Endothelial cell of umbilical vein (primary cell): ENCODE data around the gene PINK1. TPM values are rescaled to one million over a fixed set of nuclear protein-coding genes. Genes with fewer than 3 reads are reported as not detected.

Source experiments
- BruUV-seq: library from RNA; stranded (reverse); fragments of 400-500 nt; replicated peaks from 2 replicates; lab custom pipeline; 2021; lab: Mats Ljungman, UMichigan
- CTCF ChIA-PET: fragments of 300-600, 350-600 bp; sonication (Branson Sonifier 250); formaldehyde crosslinking; loops from one replicate; lab custom pipeline; 2021; ENCODE audit warnings: antibody characterized with exemption, inconsistent platforms; lab: Charles Lee
- POLR2A ChIA-PET: fragments of 300-600, 350-600 bp; sonication (Branson Sonifier 250); formaldehyde crosslinking; loops from one replicate; lab custom pipeline; 2021; ENCODE audit warnings: antibody characterized with exemption, inconsistent platforms; lab: Charles Lee
- DNase-seq: peaks from one replicate; pipeline ENCODE4 v3.0.0-alpha.2; 2011; ENCODE audit warnings: low read depth, low spot score
- FAIRE-seq: peaks from 2 replicates; lab custom pipeline; 2011; peaks lifted over from hg19 to GRCh38; lab: Jason Lieb, UNC
- H2AFZ ChIP-seq: 2 replicates; pipeline ENCODE4 v1.6.0; 2012; ENCODE audit warnings: low read depth, low read length, control low read depth, inconsistent platforms
- H3K27ac ChIP-seq: 2 replicates; pipeline ENCODE4 v1.5.1; 2011; ENCODE audit warnings: low read depth, mild to moderate bottlenecking, control low read depth, low read length, moderate library complexity; ENCODE audit not compliant: insufficient read depth
- H3K27me3 ChIP-seq, 2 experiments: 2 replicates each; pipeline versions ENCODE4 v1.6.0 to v1.6.1; 2011; ENCODE audit warnings: low read length in 2 of 2, mixed read lengths in 1 of 2; ENCODE audit not compliant: control insufficient read depth in 2 of 2, insufficient read depth in 2 of 2
- H3K36me3 ChIP-seq, 2 experiments: 2 replicates in 1 of 2; 3 replicates in 1 of 2; pipeline ENCODE4 v1.5.1; 2011; ENCODE audit warnings: low read length in 2 of 2, mild to moderate bottlenecking in 1 of 2, moderate library complexity in 1 of 2; ENCODE audit not compliant: control insufficient read depth in 2 of 2, insufficient read depth in 2 of 2; ENCODE audit errors: extremely low read depth in 1 of 2
- H3K4me1 ChIP-seq: 3 replicates; pipeline ENCODE4 v1.5.1; 2011; ENCODE audit warnings: mild to moderate bottlenecking, low read length; ENCODE audit not compliant: control insufficient read depth, insufficient read depth; ENCODE audit errors: extremely low read depth
- H3K4me2 ChIP-seq: 2 replicates; pipeline ENCODE4 v1.6.1; 2011; ENCODE audit warnings: low read length, control low read depth, mixed read lengths; ENCODE audit not compliant: insufficient read depth
- H3K4me3 ChIP-seq, 3 experiments: fragments of 200-600 bp in 1 of 3; sonication (generic), shearing (Covaris generic) in 1 of 3; replicated peaks in 1 of 3; 2 replicates each; pipeline ENCODE4 v1.5.1; 2011 to 2016; ENCODE audit warnings: control low read depth in 3 of 3, low read length in 3 of 3, mild to moderate bottlenecking in 2 of 3, inconsistent platforms in 1 of 3, low read depth in 1 of 3, moderate library complexity in 1 of 3; ENCODE audit not compliant: insufficient read depth in 1 of 3
- H3K79me2 ChIP-seq: 2 replicates; pipeline ENCODE4 v1.6.0; 2012; ENCODE audit warnings: low read length, inconsistent platforms; ENCODE audit not compliant: control insufficient read depth, insufficient read depth
- H3K9ac ChIP-seq: replicated peaks from 2 replicates; pipeline ENCODE3; 2011; ENCODE audit warnings: low read length, control low read depth; ENCODE audit not compliant: insufficient read depth; ENCODE audit errors: extremely low read depth
- H3K9me1 ChIP-seq: replicated peaks from 3 replicates; pipeline ENCODE4 v1.6.0; 2011; ENCODE audit warnings: mild to moderate bottlenecking, low read length; ENCODE audit not compliant: control insufficient read depth, insufficient read depth; ENCODE audit errors: extremely low read depth
- H3K9me3 ChIP-seq: replicated peaks from 2 replicates; pipeline ENCODE4 v1.5.1; 2012; ENCODE audit warnings: low read length, inconsistent platforms; ENCODE audit not compliant: control insufficient read depth, insufficient read depth
- H4K20me1 ChIP-seq: replicated peaks from 2 replicates; pipeline ENCODE3; 2011; ENCODE audit warnings: mild to moderate bottlenecking, low read length; ENCODE audit not compliant: control insufficient read depth, insufficient read depth; ENCODE audit errors: extremely low read depth
- EZH2 ChIP-seq: IDR thresholded peaks from 2 replicates; pipeline ENCODE4 v1.6.1; 2012; ENCODE audit warnings: borderline replicate concordance, low read depth, mild to moderate bottlenecking, moderate library complexity, low read length, inconsistent platforms; ENCODE audit not compliant: severe bottlenecking
- FOS ChIP-seq: IDR thresholded peaks from 2 replicates; pipeline ENCODE4 v1.6.1; 2011; ENCODE audit warnings: mild to moderate bottlenecking, low read length, moderate library complexity, borderline replicate concordance; ENCODE audit not compliant: insufficient read depth
- GATA2 ChIP-seq: IDR thresholded peaks from 2 replicates; pipeline ENCODE4 v1.7.0; 2011; ENCODE audit warnings: low read depth, mild to moderate bottlenecking, moderate library complexity, mixed read lengths, low read length; ENCODE audit not compliant: insufficient read length, insufficient read depth
- JUN ChIP-seq: IDR thresholded peaks from 2 replicates; pipeline ENCODE4 v1.6.1; 2011; ENCODE audit warnings: borderline replicate concordance, low read depth; ENCODE audit not compliant: insufficient read length, insufficient read depth
- MAX ChIP-seq: IDR thresholded peaks from 2 replicates; pipeline ENCODE4 v1.6.1; 2011; ENCODE audit not compliant: insufficient read depth, insufficient read length
- MYC ChIP-seq: IDR thresholded peaks from one replicate; pipeline ENCODE4 v1.6.1; 2011; ENCODE audit warnings: mild to moderate bottlenecking, low read depth, low read length
- POLR2A ChIP-seq: IDR thresholded peaks from 2 replicates; pipeline ENCODE4 v1.6.1; 2012; ENCODE audit warnings: low read depth, mild to moderate bottlenecking, control low read depth, low read length
- POLR2AphosphoS5 ChIP-seq: IDR thresholded peaks from 2 replicates; pipeline ENCODE4 v1.6.1; 2012; ENCODE audit warnings: low read depth, mild to moderate bottlenecking, control low read depth, low read length, moderate library complexity; ENCODE audit not compliant: insufficient read depth
- dilution Hi-C: fragments of 300-500 bp; cut with MboI; formaldehyde crosslinking; loops from one replicate; pipeline ENCODE4 v1.15.0; 2019; ENCODE audit warnings: low sequenced_read_pairs; ENCODE audit not compliant: extremely low pct_ligation_motif_present
- intact Hi-C: fragments of 100-400 bp; cut with micrococcal nuclease; formaldehyde crosslinking; loops from one replicate; pipeline ENCODE4 v1.10.0; 2022
- polyA plus RNA-seq, 4 experiments: library from polyadenylated mRNA; depleted of rRNA in 3 of 4; stranded (reverse) in 3 of 4; unstranded in 1 of 4; fragments of >200 nt; gene quantifications; 2 replicates each; pipeline versions ENCODE4 v1.2.1 to v1.2.3, GENCODE V29; 2011 to 2012; ENCODE audit warnings: missing spikeins in 1 of 4
- total RNA-seq: library from RNA; stranded (reverse); gene quantifications from 2 replicates; pipeline ENCODE4 v1.2.3, GENCODE V29; 2021
- TF ChIP-seq, protein P1 (sequence below), 2 donors: IDR thresholded peaks; 1 replicate in 1 of 2; 2 replicates in 1 of 2; pipeline ENCODE4 v1.5.1; 2011; ENCODE audit warnings: low read length in 2 of 2, mild to moderate bottlenecking in 2 of 2, moderate library complexity in 2 of 2, control low read depth in 1 of 2, inconsistent platforms in 1 of 2, low read depth in 1 of 2; ENCODE audit not compliant: insufficient read depth in 1 of 2; ENCODE audit errors: extremely low read depth in 1 of 2

The PINK1 gene
- total and polyA plus RNA-seq, 2 donors (not counting 3 experiments of a cell fraction or from before 2014, with no cell fraction given): 27.3 to 27.9 TPM

- H2AFZ ChIP-seq: no peak overlapping the region
- DNase-seq: no peak
- H3K27ac ChIP-seq: no peak overlapping the region
- no peaks in the 10 kb centered on the region for H3K9me1 ChIP-seq
- TF ChIP-seq FOS (no peak), MYC (no peak), EZH2 (no peak), JUN (no peak), POLR2A (no peak), GATA2 (no peak), MAX (no peak), POLR2AphosphoS5 (no peak)
- TF ChIP-seq, protein P1, sequence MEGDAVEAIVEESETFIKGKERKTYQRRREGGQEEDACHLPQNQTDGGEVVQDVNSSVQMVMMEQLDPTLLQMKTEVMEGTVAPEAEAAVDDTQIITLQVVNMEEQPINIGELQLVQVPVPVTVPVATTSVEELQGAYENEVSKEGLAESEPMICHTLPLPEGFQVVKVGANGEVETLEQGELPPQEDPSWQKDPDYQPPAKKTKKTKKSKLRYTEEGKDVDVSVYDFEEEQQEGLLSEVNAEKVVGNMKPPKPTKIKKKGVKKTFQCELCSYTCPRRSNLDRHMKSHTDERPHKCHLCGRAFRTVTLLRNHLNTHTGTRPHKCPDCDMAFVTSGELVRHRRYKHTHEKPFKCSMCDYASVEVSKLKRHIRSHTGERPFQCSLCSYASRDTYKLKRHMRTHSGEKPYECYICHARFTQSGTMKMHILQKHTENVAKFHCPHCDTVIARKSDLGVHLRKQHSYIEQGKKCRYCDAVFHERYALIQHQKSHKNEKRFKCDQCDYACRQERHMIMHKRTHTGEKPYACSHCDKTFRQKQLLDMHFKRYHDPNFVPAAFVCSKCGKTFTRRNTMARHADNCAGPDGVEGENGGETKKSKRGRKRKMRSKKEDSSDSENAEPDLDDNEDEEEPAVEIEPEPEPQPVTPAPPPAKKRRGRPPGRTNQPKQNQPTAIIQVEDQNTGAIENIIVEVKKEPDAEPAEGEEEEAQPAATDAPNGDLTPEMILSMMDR (IDR thresholded peaks at IDR 0.05; ENCODE audit: extremely low read depth in 1 of 2, insufficient read depth in 1 of 2, low read depth in 1 of 2, low read length in 2 of 2): no peak
- no peaks in the 10 kb centered on the region for H3K79me2 ChIP-seq
- no peak overlapping the region for H3K9ac ChIP-seq
- no peak overlapping the region for H3K4me2 ChIP-seq
- ChIA-PET POLR2A (no interaction called here), CTCF (interaction anchor here (1.0 to 5.1 kb wide), 20 partner anchors 9 to 673 kb away, joined by 3 to 150 read pairs (median 6); partner anchors contain the start of genes HP1BP3, KIF17 and SH2D5)
- dilution Hi-C loops (no loop called here), intact Hi-C loops (loop anchor here (5.0 to 10.0 kb wide), 2 partner anchors 90 to 377 kb away; partner anchors contain the start of gene HP1BP3)
- peaks cover 4% of the 10 kb centered on the region for H3K4me1 ChIP-seq
- H4K20me1 ChIP-seq: no peaks in the 10 kb centered on the region
- FAIRE-seq: no peak
- H3K36me3 ChIP-seq: no peaks in the 10 kb centered on the region
- no TSS peak for BruUV-seq
- no peaks in the 10 kb centered on the region for H3K9me3 ChIP-seq
- H3K4me3 ChIP-seq: no peak overlapping the region
- H3K27me3 ChIP-seq: no peaks in the 10 kb centered on the region
These were observed 64.3 kb downstream of the PINK1 start for GRCh38 chr1:20697563-20697962.
